Amygdala (tissue), 56 donors: ENCODE data around the gene ATXN7.

Experiments used
- DNase-seq, 56 donors: peaks; one replicate each; lab custom pipeline; 2025; lab: John Stamatoyannopoulos, UW

The ATXN7 gene

GRCh38 chr3:64008017-64008416, 144.3 kb downstream of the ATXN7 start:
- DNase-seq: no peak

- no peak for DNase-seq
Measured at GRCh38 chr3:64008487-64009351, 145.1 kb downstream of the ATXN7 start.

DNA sequence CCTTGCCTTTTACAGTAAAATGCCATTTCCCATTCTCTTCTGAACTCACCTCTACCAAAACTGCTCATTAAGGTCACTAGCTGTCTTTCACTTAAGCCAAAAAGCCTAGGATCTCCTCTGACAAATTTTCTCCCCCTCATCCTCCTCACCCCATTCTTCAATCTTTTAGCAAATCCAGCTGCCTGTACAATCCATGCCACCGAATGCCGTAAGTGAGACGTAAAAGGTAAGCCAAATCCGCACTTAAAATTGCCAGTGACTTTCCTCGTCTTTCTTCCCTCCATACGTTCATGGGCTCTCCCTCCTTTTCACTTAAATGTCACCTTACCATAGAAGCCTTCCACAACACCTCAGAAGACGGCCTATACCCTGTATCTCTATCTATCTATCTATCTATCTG, 145.9 kb downstream of the ATXN7 start:
- no peak for DNase-seq

- no peak for DNase-seq
Measured at GRCh38 chr3:64010199-64010598, 146.5 kb downstream of the ATXN7 start.

- DNase-seq: no peak
Measured at GRCh38 chr3:64011685-64012084, 148.0 kb downstream of the ATXN7 start.

GRCh38 chr3:64016941-64017620, 153.4 kb downstream of the ATXN7 start:
- no peak for DNase-seq

DNA sequence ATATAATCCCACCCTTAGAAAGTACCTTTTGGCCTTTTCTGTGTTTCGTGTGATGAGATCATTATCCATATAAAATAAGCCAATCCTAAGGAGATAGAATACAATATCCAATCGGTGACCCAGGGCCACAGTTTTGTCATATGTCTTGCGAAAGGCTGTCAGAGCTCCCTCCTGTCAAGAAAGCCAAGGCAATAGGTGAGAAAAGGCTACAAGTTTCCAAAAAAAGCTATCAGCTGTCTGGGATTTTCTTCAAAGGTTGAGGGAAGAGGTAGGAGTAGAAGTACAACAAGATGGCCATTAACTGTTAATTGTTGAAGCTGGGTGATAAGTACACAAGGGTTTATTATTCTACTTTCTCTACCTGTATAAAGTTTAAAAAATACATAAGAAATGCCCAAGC, 155.6 kb downstream of the ATXN7 start:
- no peak for DNase-seq

GRCh38 chr3:64019879-64020278, 156.2 kb downstream of the ATXN7 start:
- DNase-seq: no peak

- no peak for DNase-seq
Measured at GRCh38 chr3:64021922-64022321, 158.3 kb downstream of the ATXN7 start.

DNA sequence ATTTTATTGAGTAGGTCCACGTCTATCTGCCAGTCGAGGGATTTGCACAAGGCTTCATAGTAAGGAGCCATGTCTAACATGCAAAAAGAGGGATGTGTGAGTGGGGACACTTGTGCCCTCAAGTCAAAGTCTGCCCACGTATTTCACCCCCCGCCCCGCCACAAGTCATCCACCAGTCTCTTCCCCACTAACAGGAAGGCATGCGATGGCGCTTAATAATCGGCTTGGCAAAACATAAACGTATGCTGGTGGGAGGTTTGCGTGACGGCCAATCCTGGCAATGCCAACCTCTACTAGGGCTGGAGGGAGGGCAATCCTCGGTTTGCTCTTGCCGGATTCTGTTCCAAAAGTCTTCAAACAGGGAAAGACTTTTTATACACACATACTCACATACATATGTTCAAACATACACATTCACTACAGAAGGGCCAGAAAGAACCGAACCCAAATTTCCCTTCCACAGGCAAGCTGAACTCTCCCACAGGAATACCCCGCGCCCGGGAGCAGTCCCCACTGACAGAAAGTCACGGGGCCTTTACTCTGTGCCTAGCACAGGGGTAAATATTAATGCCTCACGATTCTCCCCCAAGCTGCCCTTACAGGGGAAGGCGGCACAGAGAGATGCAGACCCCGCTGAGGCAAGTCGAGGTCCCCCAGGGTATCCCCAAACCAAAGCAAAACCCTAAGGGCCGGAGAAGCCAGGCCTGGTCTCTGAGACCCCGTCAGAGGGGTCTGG, 159.0 kb downstream of the ATXN7 start:
- DNase-seq: peak in 2 of 56 donors; percentile 2 to 36

DNA sequence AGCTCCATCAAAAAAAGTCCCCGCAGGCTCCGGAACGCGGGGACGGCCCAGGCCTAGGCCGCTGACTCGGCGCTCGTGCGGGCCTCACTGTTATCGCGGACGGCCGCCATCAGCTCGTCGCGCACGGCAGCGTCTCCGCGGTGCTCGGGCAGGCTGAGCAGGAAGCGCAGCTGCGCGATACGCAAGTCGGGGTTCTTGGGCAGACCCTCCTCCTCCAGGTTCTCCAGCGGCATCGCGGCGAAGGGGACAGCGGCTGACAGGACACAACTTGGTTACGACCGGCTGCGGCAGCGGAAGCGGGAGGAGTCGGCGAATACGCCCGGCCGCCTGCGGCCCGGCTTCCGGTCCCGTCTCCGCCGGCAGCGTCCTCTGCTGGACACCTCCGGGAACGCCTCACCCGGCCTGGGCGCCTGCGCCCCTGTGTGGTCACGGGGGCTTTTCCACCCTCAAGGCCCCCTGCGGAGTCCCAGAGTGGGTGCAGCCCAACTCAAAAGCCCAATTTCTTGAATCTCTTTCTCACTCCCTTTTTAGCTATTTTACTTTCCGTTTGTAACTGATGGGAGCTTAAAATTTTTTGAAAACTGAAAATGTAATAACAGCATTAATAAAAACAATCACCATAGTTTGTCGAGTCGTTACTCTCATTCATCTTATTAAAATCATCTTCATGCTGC, 159.7 kb downstream of the ATXN7 start, which contains the start of gene PSMD6:
Gene PSMD6 (minus strand): TSS at position 308 of the 674 bp plus-strand sequence. CDS start 75 bp downstream, at position 233.
- DNase-seq: peak; percentile 37 to 93 (median 79)

GRCh38 chr3:64023861-64024223, 160.2 kb downstream of the ATXN7 start:
- DNase-seq: no peak

DNA sequence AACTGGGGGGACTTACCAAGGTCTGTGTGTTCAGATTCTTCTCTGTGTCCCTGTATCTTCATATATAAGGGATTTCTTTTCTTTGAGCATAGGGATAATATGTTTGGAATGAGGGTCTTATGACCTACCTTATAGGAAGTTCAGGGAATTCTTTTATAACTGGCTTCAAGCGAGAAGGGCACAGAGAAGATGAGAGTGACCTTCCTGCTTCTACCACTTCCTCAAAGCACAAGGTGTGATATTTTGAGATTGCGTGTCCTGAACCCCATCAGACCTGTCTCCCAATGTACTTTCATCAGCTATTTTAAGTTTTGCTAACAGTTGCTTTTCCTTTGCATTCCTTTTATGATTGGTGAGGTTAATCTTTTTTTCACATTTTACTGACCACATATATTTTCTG, 162.7 kb downstream of the ATXN7 start:
- no peak for DNase-seq

DNA sequence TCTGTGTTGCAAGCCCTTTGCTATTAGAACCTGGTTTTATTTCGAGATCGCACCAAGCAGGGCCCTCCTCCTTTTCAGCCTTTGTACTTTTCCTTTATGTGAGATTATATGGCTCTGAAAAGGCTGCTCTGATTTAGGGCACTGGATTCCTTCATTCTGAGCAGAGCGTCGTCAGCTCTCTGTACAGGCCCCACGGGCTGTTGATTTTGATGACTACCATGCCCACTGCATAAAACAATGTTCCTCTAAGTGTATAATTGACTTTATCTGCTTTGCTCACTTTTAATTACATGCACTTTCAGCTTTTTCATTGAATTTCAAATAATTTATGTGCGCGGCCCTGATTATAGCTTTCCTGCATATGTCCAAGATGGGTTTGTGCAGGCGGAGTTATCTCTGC, 164.0 kb downstream of the ATXN7 start:
- no peak for DNase-seq

- DNase-seq: no peak
Measured at GRCh38 chr3:64028754-64029153, 165.1 kb downstream of the ATXN7 start.

DNA sequence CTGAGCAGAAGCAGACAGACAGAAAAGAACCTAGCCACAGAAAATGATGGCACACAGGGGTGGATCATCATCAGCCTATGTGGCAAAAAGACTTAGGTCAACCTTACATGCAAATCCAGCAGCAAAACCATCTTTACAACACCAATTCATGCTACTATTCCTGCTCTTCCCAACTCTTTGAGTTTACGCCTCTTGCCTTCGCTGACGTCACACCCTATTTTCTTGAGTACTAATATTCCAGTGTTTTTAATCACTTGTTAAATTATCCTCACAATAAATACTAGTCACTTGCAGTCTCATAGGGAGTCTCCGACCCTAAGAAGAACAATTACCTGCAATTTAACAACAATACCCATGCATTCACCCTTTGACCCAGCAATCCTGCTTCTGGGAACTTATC, 165.6 kb downstream of the ATXN7 start:
- DNase-seq: no peak

DNA sequence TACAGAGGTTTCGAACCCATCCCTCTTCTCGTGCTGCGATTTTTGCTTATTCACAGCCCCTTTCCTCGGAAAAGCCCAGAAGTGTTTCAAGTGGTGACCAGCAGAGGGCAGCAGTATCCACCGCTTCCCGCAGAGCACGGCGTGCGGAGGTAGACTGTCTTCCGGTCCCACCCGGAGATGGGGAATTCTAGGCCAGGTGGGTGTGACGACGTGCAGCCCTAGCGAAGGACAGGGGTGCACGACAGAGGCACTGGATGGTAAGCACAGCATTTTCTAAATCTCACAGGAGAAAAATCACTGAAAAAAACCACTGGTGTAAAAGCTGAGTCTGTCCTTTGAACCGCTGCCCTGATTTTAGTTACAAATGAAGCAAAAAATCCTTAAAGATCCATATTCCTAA, 167.1 kb downstream of the ATXN7 start:
- peak in 48 of 56 donors; percentile 6 to 79 (median 38) for DNase-seq

DNA sequence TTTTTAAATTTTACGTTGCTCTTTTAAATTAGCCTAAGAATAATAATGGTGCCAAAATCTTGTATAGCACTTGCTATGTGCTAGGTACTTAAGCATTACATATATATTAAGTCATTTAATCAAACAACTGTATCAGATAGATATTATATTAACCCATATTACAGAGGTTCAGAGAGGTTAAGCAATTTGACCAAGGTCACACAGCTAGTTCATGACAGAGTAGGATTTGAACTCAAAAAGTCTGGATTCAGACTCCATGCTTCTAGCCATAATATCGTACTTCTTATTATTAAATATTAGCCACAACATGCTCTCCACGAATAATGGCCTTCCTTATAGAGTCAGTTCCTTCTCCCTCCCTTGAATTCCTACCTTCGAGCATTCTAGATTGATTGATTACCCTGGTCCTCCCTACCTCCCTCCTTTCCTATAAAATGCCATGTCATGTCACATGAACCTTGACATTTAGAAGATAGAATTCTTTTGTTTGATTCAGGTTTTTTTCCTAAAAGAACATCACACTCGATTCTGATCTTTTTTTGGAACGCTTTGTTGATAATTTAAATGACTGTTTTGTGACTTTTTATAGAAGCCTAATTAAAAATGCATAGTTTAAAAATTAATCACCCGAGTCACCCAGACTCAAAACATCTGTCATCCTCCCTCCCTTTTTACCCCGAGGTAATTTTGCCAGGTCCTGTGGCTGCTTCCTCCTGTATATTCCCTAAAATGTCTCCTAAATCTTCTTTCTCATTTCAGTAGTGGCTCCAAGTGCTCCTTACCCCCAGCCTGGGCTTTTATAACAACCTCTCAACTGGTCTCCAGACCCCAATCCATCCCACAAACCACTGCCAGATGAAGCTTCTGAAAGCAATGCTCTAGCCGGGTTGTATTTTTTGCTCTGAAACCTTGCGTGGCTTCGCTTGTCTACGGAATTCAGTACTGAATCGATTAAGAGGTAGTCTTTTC, 168.2 kb downstream of the ATXN7 start:
- DNase-seq: no peak

DNA sequence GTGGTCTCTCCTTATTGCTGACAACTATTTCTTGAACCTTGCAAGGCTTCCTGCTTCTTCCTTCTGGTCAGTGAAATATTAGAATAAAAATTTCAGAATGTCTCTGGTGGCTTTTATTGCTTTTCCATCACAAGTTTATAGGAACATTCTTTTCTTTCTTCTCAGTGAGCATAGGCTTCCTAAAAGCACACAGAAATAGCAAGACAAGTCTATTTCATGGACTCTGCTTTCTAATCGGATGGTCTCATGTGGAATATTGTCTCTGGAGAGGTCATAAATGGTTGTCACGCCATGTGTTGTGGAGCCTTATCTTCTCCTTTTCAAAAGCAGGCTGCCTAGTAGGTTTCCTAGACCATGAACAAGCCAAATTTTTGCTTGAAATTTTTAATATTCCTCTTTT, 169.4 kb downstream of the ATXN7 start:
- DNase-seq: no peak
